Breast epithelium (tissue), 3 donors: Measurements from ENCODE around the gene LURAP1L.

Source experiments
- POLR2A ChIP-seq: fragments of 450-650 bp; IDR thresholded peaks from one replicate; pipeline ENCODE4 v1.6.1; 2016; ENCODE audit warnings: antibody characterized with exemption, mild to moderate bottlenecking, moderate library complexity
- TF ChIP-seq, protein P1 (sequence below), 3 donors: fragments of 450-650 bp; IDR thresholded peaks; one replicate each; pipeline ENCODE4 v1.5.1; 2016 to 2017; ENCODE audit warnings: antibody characterized with exemption in 3 of 3, mild to moderate bottlenecking in 3 of 3, moderate library complexity in 3 of 3

DNA sequence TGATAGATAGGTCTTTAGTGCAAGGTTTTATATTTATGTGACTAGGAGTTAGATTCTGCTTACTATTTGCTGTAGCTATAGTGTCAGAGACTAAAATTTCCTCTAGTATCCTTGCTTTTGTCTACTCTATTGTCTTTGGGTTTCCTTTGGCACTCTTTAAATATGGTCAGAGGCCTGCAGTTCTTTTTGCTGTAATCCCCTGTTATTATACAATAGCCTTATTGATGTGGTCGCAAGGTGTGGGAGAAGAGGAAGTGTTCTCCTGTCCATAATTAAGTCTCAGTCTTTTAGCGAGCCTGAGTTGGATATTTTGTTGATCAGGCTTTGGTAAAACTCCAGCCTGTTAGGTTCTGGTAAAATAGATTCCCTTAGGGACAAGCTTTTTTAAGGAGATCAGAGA is 34.9 kb downstream of the LURAP1L start:
- TF ChIP-seq, protein P1, sequence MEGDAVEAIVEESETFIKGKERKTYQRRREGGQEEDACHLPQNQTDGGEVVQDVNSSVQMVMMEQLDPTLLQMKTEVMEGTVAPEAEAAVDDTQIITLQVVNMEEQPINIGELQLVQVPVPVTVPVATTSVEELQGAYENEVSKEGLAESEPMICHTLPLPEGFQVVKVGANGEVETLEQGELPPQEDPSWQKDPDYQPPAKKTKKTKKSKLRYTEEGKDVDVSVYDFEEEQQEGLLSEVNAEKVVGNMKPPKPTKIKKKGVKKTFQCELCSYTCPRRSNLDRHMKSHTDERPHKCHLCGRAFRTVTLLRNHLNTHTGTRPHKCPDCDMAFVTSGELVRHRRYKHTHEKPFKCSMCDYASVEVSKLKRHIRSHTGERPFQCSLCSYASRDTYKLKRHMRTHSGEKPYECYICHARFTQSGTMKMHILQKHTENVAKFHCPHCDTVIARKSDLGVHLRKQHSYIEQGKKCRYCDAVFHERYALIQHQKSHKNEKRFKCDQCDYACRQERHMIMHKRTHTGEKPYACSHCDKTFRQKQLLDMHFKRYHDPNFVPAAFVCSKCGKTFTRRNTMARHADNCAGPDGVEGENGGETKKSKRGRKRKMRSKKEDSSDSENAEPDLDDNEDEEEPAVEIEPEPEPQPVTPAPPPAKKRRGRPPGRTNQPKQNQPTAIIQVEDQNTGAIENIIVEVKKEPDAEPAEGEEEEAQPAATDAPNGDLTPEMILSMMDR (IDR thresholded peaks at IDR 0.05) = no peak
- no peak for TF ChIP-seq POLR2A
